ENCODE results near the gene TDRD12. TPM values are rescaled to one million over a fixed set of nuclear protein-coding genes. Genes with fewer than 3 reads are reported as not detected.
"Not testable (repeated sequence)": the region's sequence is repeated elsewhere in the genome, so short reads cannot be mapped to it uniquely, and the experiment has no call there.

The TDRD12 gene
- polyA plus RNA-seq, 6 donors from 2014 or later: not detected

GRCh38 chr19:32852216-32852615 lies 132.6 kb downstream of the TDRD12 start:
- ATAC-seq (ENCODE audit: low read depth in 2 of 2) (no peak), DNase-seq (no peak)
- Mint-ChIP-seq H3K4me1 (no peaks in the 10 kb centered on the region), H3K4me3 (no peak overlapping the region), H3K36me3 (peaks cover 0 to 3% of the 10 kb centered on the region in 2 donors), H3K27ac (no peak overlapping the region), H3K9me3 (peaks cover 0 to 3% (median 2%) of the 10 kb centered on the region in 7 donors), H3K27me3 (no peaks in the 10 kb centered on the region)

GRCh38 chr19:32856818-32857217 lies 137.3 kb downstream of the TDRD12 start:
- not testable (repeated sequence) for ATAC-seq (ENCODE audit: low read depth in 2 of 2); H3K36me3 Mint-ChIP-seq; H3K9me3 Mint-ChIP-seq; H3K27me3 Mint-ChIP-seq; H3K27ac Mint-ChIP-seq; H3K4me1 Mint-ChIP-seq; H3K4me3 Mint-ChIP-seq; DNase-seq

GRCh38 chr19:32857584-32857983 lies 138.0 kb downstream of the TDRD12 start:
- H3K36me3 Mint-ChIP-seq: no peaks in the 10 kb centered on the region
- no peak for DNase-seq
- H3K27ac Mint-ChIP-seq: no peak overlapping the region
- no peak overlapping the region for H3K4me3 Mint-ChIP-seq
- H3K9me3 Mint-ChIP-seq: no peaks in the 10 kb centered on the region
- H3K27me3 Mint-ChIP-seq: no peaks in the 10 kb centered on the region
- H3K4me1 Mint-ChIP-seq: no peaks in the 10 kb centered on the region
- ATAC-seq (ENCODE audit: low read depth in 2 of 2): no peak

- ATAC-seq (ENCODE audit: low read depth in 2 of 2) (no peak), DNase-seq (no peak)
- Mint-ChIP-seq H3K4me3 (no peak overlapping the region), H3K9me3 (no peaks in the 10 kb centered on the region), H3K4me1 (no peaks in the 10 kb centered on the region), H3K27me3 (no peaks in the 10 kb centered on the region), H3K36me3 (no peaks in the 10 kb centered on the region), H3K27ac (peak overlapping the region in 1 of 6 donors; percentile 58)
Observed at GRCh38 chr19:32858155-32858554, 138.6 kb downstream of the TDRD12 start.

GRCh38 chr19:32858559-32858958 lies 139.0 kb downstream of the TDRD12 start:
- no peaks in the 10 kb centered on the region for H3K9me3 Mint-ChIP-seq
- DNase-seq (no peak), ATAC-seq (ENCODE audit: low read depth in 2 of 2) (no peak)
- H3K36me3 Mint-ChIP-seq: no peaks in the 10 kb centered on the region
- no peak overlapping the region for H3K27ac Mint-ChIP-seq
- no peak overlapping the region for H3K4me3 Mint-ChIP-seq
- H3K27me3 Mint-ChIP-seq: no peaks in the 10 kb centered on the region
- no peaks in the 10 kb centered on the region for H3K4me1 Mint-ChIP-seq

- no peaks in the 10 kb centered on the region for H3K9me3 Mint-ChIP-seq
- ATAC-seq (ENCODE audit: low read depth in 2 of 2) (no peak), DNase-seq (no peak)
- no peak overlapping the region for H3K4me3 Mint-ChIP-seq
- no peaks in the 10 kb centered on the region for H3K4me1 Mint-ChIP-seq
- H3K27me3 Mint-ChIP-seq: no peaks in the 10 kb centered on the region
- H3K27ac Mint-ChIP-seq: peak overlapping the region in 1 of 6 donors; percentile 89
- H3K36me3 Mint-ChIP-seq: no peaks in the 10 kb centered on the region
Observed at GRCh38 chr19:32859591-32859990, 140.0 kb downstream of the TDRD12 start.

- Mint-ChIP-seq H3K4me1 (no peaks in the 10 kb centered on the region), H3K27ac (peak overlapping the region in 1 of 6 donors; percentile 84), H3K27me3 (no peaks in the 10 kb centered on the region), H3K36me3 (no peaks in the 10 kb centered on the region), H3K9me3 (no peaks in the 10 kb centered on the region), H3K4me3 (no peak overlapping the region)
- no peak for DNase-seq
- ATAC-seq (ENCODE audit: low read depth in 2 of 2): no peak
Observed at GRCh38 chr19:32861596-32861995, 142.0 kb downstream of the TDRD12 start.

- ATAC-seq (ENCODE audit: low read depth in 2 of 2): no peak
- Mint-ChIP-seq H3K9me3 (no peaks in the 10 kb centered on the region), H3K4me1 (no peaks in the 10 kb centered on the region), H3K27ac (no peak overlapping the region), H3K36me3 (no peaks in the 10 kb centered on the region), H3K4me3 (no peak overlapping the region), H3K27me3 (no peaks in the 10 kb centered on the region)
- DNase-seq: no peak
Observed at GRCh38 chr19:32862173-32862572, 142.6 kb downstream of the TDRD12 start.

- no peaks in the 10 kb centered on the region for H3K27me3 Mint-ChIP-seq
- H3K27ac Mint-ChIP-seq: no peak overlapping the region
- H3K36me3 Mint-ChIP-seq: no peaks in the 10 kb centered on the region
- no peak overlapping the region for H3K4me3 Mint-ChIP-seq
- no peaks in the 10 kb centered on the region for H3K4me1 Mint-ChIP-seq
- ATAC-seq (ENCODE audit: low read depth in 2 of 2) (no peak), DNase-seq (no peak)
- H3K9me3 Mint-ChIP-seq: no peaks in the 10 kb centered on the region
Observed at GRCh38 chr19:32862741-32863140, 143.2 kb downstream of the TDRD12 start.

- Mint-ChIP-seq H3K36me3 (no peaks in the 10 kb centered on the region), H3K27ac (no peak overlapping the region), H3K9me3 (no peaks in the 10 kb centered on the region), H3K27me3 (no peaks in the 10 kb centered on the region), H3K4me1 (no peaks in the 10 kb centered on the region), H3K4me3 (no peak overlapping the region)
- no peak for DNase-seq
- no peak for ATAC-seq (ENCODE audit: low read depth in 2 of 2)
Observed at GRCh38 chr19:32863301-32863700, 143.7 kb downstream of the TDRD12 start.

GRCh38 chr19:32863841-32864240 lies 144.3 kb downstream of the TDRD12 start:
- H3K4me1 Mint-ChIP-seq: no peaks in the 10 kb centered on the region
- H3K4me3 Mint-ChIP-seq: no peak overlapping the region
- H3K9me3 Mint-ChIP-seq: no peaks in the 10 kb centered on the region
- ATAC-seq (ENCODE audit: low read depth in 2 of 2) (no peak), DNase-seq (no peak)
- no peak overlapping the region for H3K27ac Mint-ChIP-seq
- no peaks in the 10 kb centered on the region for H3K36me3 Mint-ChIP-seq
- no peaks in the 10 kb centered on the region for H3K27me3 Mint-ChIP-seq

- Mint-ChIP-seq H3K4me3 (no peak overlapping the region), H3K9me3 (no peaks in the 10 kb centered on the region), H3K36me3 (no peaks in the 10 kb centered on the region), H3K4me1 (no peaks in the 10 kb centered on the region), H3K27me3 (no peaks in the 10 kb centered on the region), H3K27ac (no peak overlapping the region)
- no peak for ATAC-seq (ENCODE audit: low read depth in 2 of 2)
- no peak for DNase-seq
Observed at GRCh38 chr19:32864318-32865007, 144.9 kb downstream of the TDRD12 start.

GRCh38 chr19:32865326-32865725 lies 145.8 kb downstream of the TDRD12 start:
- no peak for DNase-seq
- ATAC-seq (ENCODE audit: low read depth in 2 of 2): no peak
- Mint-ChIP-seq H3K36me3 (no peaks in the 10 kb centered on the region), H3K4me1 (no peaks in the 10 kb centered on the region), H3K9me3 (no peaks in the 10 kb centered on the region), H3K27me3 (no peaks in the 10 kb centered on the region), H3K27ac (no peak overlapping the region), H3K4me3 (no peak overlapping the region)

- DNase-seq (no peak), ATAC-seq (ENCODE audit: low read depth in 2 of 2) (no peak)
- H3K4me1 Mint-ChIP-seq: no peaks in the 10 kb centered on the region
- no peaks in the 10 kb centered on the region for H3K9me3 Mint-ChIP-seq
- no peaks in the 10 kb centered on the region for H3K36me3 Mint-ChIP-seq
- no peak overlapping the region for H3K27ac Mint-ChIP-seq
- H3K4me3 Mint-ChIP-seq: no peak overlapping the region
- no peaks in the 10 kb centered on the region for H3K27me3 Mint-ChIP-seq
Observed at GRCh38 chr19:32866061-32866460, 146.5 kb downstream of the TDRD12 start.

All from naive B cell (primary cell).